HG03045 (cell line): ENCODE measurements around the gene DLX5.

Source experiments
- ATAC-seq: cut with Tn5 transposase; IDR thresholded peaks from one replicate; pipeline ENCODE4 v1.9.1; 2021; ENCODE audit warnings: mild to moderate bottlenecking, moderate library complexity; ENCODE audit not compliant: unreplicated experiment

The DLX5 gene

DNA sequence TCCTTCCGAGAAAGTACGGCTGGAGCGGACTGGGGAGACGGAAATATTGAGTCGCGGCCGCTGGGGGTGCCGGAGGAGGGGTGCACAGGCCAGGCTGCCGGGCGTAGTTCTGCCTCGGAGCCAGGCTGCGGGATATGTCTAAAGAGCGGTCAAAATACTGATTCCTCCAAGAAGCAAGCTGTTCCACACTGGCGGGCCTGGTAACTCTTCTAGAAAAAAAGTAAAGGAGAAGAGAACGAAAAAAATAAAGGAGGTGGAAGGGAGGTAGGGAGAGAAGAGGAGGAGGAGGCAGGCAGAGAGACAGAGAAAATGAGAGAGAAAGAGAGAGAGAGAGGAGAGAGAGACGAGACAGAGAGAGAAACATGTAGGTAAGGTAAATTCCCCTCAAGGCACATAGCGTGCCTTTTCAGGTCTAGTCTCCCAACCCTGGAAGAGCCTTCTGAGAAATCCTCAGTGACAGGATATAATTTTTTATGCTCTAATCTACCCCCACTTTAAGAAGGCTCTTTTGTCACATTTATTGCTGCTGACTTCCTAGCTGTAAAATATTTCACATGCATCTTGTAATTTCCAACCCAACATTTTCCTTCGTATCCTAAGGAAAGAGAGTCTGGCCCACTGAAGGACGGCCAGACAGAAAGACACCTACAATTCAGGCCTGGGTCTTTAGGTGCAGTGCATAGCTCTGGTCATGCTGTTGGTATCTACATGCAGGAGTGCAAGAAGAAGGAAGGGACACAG is 5.7 kb downstream of the DLX5 start:
- no peak for ATAC-seq

DNA sequence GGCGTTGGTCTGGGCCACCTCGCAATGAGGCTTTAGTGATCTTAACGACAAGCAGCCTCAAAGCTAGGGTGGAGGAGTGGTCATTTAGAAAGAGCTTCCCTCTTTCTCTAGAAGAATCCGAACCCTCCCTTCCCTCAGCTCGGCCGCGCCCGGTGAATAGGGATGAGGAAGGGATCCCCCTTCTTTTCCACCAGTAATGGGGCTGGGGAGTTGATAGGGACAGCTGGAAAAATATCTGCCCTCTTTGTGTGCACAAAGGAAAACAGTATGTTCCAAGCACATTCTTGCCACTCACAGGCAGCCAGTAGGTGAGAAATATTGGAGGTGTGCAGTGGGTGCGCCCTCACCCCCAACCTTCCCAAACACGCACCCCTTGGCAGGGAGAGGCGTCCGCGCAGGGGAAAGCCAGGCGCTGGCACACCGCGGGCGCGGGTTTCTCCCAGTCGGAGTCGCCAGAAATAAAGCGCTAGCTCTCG is 6.5 kb downstream of the DLX5 start:
- no peak for ATAC-seq

DNA sequence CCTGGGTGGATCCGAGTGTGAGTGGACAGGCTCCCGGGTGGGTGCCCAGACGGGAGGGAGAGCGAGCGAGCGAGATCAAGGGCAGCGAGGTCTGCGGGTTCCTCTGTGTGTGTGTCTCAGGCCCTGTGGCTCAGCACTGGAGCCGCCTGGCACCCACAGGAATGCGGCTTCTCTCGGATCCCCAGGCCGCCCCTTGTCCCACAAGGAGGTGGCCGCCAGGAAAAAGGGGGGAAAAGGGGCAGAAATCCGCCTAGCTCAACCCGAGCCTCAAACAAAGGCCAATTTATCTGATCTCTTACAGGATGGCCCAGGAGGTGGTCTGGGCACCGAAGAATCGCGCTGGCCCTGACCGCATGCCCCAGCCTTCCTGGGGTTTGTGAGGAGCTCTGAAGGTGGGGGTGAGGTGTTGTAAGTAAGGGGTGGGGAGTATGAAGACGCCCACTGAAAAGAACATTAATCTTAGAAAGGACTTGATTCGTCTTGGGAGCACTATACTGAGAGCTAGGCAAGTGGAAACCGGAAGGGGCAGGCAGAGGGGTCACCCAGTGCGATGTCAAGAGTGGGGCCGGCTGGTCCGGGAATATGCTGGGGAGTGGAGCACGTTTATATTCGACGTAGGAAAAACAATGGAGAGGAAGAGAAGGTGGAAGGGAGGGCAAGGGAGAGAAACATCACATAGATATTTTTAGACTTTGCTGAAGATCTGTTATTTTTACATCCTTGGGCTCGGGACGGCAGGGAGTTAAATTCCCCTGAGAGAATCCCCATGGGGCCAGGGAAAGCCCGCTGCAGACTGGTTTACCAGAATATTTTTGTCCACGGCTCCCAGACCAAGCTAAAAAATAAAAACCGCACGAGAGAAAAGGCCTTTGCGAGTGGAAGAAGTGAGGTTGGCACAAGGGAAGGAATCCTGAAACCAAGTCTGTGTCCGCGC is 7.2 kb downstream of the DLX5 start:
- no peak for ATAC-seq

DNA sequence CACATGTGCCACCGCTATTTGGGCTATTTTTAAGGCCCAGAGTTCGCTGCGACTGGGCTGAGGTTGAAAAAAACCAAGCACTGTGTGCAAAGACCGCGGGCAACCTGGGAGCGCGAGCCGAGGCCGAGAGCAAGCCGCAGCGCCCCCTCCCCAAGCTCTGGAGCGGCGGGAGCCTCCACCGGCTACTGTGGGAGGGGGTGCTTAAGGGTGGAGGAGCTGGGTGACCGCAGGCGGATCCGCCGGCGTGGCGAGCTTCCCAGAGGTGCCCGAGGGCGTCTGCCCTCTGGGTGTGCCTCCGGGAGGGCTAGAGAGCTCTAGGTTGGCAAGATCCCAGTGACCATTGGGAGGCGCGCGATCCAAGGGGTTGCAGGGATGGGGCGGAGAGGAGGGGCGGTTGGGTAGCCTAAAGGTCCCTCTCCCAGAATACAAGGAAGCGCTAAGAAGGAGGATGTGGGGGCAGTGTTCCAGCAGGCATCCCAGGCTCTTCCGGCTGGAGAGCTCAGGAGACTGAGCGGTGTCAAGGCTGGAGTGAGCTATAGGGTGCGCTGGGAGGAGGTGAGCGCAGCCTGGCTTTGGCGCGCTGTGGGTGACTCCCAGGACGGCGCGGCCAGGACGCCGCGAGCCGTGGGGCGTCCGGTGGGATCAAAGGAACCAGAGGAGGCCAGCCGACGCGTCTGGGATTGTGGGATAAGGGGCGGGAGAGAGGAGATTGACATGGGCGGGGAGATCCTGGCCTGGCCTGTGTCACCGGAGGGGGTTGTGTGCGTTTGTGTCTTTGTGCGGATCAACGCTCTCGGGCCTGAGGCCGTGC is 8.0 kb downstream of the DLX5 start:
- no peak for ATAC-seq

DNA sequence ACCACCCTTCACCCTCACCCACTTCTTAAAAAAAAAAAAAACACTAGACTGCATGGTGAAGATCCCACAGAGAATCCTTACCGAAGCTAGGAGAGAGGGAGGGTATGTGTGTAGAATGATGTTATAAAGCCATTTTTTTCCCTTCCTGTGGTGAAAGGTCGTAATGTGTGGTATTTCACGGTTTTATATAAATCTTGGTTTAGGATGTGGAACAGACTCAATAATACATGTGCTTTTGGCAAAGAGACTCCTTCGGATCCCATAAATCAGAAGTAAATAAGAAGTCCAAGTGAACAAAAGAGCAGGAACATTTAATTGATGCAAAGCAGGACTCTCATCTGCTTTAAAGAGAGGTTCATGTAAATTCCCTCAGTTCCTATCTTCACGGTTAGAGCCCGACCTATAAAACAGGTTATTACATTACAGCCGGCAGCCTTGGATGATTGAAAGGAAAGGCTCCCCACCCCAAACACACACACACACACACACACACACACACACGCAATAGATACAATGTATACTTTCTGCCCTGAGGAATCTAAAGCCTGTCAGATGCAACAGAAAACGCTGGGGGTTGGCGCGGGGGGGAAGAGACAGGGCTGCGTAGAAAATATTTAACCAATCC is 8.8 kb downstream of the DLX5 start:
- no peak for ATAC-seq

DNA sequence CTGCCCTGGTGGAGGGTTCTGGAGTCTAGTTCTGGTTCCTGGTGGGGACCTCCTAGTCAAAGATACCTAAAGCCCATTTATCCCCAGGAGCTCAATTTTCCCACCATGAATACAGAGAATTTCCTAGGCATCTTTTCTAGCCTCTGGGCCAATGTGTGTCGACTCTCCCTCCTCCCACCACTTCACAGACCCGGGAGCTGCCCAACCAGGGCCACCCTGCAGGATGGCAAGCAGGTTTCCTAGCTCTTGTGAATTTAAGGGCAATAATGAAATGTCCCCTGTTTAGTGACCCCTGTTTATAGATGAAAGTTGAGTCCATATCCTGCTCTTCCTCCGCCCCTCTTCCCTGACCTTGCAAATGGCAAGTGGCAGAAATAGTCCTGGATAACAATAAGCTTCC is 9.4 kb downstream of the DLX5 start:
- ATAC-seq: no peak

DNA sequence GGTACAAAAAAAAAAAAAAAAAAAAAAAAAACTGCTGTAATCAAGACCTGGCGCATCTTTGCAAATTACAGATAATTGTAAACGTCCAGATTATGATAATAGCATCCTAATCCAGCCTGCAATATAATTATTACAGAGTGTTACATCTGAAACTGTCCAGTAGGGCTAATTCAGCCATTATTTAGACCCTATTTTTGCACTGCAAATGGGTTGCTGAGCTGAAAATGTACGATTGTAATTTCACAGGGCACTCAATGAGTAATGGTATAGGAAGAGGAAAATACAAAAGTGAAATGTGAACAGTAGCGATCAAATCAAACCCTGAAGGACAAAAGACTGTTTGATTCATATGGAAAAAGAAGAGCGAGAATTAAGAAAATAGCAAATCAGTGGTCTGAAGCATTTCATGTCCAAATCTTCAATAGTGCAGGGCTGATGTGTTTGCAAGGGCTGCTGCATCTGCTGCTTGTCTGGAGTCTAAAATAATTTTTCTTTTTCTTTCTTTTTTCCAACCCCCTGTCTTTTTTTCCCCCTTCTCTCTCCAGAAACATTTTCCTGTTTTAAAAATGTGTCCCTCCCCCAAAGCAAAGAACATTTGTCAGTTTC is 10.4 kb downstream of the DLX5 start:
- no peak for ATAC-seq

DNA sequence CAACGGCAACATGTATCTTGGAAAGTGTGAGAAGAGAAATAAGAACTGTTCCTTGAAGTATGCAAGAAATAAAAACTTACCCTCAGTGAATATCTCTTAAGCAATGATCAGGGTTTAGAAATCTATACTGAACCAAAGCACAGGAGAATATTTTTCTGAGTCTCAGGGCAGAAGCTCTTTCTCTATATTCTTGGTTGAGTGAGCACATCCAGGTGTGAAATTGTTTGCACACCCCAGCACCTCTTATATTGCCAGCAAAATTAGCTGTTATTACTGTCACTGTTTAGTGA is 10.8 kb downstream of the DLX5 start:
- no peak for ATAC-seq

DNA sequence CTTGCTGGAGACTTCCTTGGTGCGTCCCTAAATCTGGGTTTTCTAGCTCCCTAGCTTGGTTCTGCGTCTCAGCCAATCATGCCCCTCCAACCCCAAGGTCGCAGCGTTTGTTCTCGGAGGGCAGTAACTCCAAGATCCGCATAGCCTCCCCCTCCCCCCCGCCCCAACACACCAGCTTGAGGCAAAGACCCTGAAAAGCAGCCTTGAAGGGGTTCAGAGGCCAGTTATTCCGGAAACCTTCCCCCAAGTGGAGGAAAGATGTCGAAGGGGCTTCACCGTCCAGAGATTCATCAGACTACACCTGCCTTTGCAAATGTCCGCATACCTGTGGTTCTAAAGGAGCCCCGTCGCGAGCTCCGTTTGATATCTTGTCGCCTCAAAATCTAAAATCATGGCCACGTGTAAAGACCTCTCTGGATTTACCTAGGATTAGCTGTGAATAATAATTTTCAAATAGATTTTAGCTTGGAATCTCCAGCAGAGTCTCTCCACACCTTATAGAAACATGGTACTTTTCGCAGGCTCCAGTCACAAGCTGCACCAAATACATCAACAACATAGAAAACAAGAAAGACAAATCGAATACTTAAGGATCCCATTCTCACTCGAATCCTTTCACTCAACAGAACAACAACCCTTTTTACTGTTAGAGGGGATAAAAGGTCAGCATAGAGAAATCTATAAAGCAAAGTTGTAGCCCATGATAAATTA is 11.3 kb downstream of the DLX5 start:
- no peak for ATAC-seq

DNA sequence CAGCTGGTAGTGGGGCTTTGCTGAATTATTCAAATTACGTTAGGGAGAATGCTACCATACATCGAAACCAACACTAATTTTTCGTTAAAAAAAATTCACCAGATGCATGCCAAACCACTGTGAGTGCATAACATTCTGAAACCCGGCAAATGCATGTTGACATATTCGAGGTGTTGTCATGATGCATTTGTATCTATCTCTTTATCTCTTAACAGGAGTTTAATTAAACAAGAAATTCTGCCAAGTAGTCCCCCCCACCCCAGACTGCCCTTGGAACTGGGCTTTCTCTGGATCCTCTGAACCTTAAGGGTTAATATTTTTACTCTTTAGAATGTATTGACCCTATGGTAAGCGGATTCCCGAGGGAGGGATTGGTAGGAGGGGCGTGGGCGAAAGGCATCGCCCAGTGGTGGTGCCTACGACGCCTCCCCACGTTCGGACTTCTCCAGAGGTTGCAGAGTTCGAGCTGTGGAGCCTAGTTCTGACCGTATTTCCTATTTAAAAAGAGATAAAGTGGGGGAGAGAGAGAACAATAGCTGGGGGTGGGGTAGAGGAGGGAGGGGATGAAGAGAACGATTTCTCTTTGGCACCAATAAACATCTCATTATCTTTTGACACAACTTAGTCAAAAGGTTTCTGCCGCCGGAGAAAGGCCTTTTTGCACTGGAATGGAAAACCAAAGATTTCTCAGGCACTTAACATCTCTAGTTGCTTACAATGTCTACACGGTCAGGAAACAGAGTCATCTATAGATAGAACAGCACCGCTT is 12.1 kb downstream of the DLX5 start:
- ATAC-seq: no peak

DNA sequence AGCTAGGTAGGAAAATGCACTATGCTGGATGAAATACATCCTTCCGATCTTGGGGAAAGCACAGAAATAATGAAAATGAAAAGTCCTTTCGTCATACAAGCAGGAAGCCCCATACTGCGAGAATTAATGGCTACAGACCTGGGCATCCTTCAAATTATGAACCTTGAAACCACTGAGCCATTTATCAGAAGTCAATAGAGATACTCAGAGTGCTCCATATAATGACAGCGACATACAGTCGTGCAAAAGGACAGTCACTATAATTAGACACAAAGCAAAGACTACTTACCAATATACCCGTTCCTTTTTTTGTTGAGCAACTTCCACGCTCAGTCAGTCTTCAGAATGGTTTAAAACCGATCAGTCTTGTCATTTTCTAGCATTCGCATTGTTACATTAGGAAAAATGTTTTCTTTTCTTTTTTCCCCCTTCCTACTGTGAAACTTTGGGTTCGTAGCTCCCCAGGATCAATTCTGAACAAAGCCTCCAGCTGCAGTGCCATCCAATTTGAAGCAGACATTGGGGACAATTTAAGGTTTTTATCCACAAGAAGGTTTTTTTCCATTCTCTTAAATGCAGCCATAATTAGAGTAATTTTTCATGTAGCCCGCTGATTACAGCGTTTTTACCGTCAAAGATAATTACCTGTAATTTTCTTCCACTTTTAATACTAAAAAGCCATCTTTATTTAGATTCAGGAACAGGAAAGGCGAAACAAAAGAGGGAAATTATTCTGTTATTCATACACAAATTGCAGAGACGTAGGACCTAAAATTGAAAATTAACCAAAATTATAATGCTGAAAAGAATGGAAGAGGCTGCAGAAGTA is 12.9 kb downstream of the DLX5 start:
- no peak for ATAC-seq

DNA sequence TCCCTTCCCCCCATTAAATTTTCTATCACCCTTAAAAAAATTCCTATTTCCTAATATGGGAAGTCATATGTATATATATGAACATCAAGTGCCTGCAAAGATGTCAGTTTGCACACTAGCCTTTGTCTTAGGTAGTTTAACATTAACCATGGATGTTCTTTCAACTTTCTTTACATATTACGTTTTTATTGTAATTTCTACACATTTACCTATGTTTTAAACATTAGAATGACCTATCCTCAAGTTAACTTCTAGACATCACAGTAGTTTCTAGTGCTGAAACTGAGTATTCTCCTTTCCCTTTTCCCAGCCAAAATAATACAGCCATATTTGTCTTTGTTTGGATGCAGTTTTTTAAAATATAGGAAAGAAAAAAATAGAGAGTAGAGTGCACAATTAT is 13.5 kb downstream of the DLX5 start:
- no peak for ATAC-seq

DNA sequence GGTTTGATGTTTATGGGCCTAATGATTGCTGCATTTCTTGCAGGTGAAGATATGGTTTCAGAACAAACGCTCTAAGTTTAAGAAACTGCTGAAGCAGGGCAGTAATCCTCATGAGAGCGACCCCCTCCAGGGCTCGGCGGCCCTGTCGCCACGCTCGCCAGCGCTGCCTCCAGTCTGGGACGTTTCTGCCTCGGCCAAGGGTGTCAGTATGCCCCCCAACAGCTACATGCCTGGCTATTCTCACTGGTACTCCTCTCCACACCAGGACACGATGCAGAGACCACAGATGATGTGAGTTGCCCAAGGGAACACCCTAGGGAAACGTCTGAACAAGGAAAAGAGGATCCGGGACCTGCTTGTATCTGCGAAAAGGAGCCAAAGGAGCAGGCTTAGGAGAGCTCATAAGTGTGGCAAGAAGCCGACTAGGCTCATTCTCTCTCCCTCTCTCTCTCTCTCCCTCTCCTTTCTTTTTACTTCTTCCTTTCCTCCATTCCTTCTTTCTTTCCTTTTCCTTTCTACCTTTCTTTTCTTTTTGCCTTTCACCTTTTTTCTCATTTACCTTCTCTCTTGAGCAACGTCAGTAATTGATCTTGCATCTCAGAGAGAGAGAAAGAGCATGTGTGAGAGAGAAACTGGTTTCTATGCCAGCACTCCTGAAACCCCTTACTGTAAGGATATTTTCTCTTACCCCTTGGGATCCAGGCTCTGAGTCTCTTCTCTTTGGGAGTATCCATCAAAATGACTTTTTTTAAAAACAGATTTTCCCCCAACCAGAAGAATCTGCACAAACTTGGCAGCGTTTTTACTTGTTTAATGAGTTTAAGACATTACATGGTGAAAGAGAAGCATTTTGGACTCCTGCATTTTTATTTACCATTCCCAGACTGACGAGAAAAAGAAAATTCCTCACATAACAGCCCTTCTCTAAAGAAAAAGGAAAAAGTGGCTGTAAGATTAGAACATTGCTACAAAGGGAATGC is 14.6 kb downstream of the DLX5 start:
- no peak for ATAC-seq

DNA sequence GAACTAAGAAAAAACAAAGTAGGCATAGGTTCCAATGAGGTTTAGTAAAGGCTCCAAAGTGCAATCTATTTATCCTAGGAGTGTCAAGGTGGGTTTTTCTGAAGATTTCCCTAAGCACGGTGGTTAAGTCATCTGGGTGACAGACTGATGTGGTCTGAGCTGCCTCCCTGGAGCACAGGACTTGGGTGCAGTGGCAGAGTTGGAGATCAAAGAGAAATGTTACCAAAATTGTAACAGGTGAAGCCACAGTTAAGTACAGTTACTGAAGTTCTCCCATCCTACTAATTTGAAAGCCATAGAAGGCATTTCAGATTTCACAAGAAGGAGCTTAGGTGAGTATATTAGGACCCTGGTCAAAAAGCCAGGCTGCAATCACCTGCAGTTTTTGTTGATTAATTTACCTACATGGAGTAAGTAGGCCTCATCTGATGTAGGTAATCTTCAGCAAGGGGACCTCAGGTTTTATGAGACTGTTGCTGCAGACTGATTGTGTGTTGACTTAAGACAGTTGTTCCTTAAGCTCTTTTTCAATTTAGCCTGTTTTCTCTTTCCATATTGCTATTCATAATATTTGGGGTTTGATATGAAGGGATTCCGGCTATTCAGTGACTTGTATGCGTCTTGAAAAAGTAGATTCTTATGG is 16.2 kb downstream of the DLX5 start:
- ATAC-seq: no peak

DNA sequence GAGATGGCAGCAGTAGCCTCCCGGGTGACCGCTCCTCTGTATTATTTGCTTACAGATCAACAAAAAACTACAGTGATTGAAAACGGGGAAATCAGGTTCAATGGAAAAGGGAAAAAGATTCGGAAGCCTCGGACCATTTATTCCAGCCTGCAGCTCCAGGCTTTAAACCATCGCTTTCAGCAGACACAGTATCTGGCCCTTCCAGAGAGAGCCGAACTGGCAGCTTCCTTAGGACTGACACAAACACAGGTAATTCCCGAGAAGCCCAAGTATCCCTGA is 17.1 kb downstream of the DLX5 start:
- no peak for ATAC-seq

DNA sequence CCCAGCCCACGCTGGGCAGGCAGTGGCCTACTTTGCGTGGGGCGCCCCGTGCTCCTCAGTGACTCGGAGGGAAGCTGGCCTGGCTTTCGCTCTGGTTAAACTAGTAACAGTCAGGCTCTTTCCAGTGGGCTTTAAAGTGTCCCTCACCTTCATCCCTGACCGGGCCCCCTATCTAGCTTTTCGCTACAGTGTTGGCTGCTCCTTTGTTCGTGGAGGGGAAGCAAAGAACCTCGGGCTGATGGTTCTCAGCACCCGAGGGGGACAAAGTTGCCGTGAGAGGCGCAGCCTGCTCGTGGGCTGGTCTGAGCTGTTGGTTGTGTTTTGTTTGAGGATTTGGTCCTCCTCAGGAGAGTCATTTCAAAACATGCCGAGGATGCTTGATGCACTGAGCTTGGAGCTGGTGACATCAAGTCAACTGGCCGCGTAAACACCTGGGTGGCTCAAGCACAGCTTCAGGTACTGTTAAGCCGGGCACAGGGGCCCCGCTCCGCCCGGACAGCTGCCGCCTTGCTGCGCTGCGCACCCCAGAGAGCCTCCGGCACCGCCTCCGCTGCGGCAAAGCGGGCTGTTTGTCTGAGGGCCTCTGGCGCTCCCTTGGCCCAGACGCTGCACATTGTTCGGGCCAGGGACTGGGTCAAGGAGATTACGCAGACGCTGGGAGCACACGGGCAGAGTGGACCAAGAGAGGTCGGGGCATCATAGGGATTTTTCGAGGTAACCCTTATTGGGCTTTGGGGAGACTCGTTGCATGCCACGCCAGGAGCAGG is 17.6 kb downstream of the DLX5 start:
- ATAC-seq: no peak
